ENCODE data around the gene KHDRBS2. TPM values are rescaled to one million over a fixed set of nuclear protein-coding genes. Genes with fewer than 3 reads are reported as not detected.

Gene KHDRBS2
- not detected in 5 replicates for total RNA-seq (2022; extraction: Qiagen RNA extraction; ENCODE audit: low read depth)

DNA sequence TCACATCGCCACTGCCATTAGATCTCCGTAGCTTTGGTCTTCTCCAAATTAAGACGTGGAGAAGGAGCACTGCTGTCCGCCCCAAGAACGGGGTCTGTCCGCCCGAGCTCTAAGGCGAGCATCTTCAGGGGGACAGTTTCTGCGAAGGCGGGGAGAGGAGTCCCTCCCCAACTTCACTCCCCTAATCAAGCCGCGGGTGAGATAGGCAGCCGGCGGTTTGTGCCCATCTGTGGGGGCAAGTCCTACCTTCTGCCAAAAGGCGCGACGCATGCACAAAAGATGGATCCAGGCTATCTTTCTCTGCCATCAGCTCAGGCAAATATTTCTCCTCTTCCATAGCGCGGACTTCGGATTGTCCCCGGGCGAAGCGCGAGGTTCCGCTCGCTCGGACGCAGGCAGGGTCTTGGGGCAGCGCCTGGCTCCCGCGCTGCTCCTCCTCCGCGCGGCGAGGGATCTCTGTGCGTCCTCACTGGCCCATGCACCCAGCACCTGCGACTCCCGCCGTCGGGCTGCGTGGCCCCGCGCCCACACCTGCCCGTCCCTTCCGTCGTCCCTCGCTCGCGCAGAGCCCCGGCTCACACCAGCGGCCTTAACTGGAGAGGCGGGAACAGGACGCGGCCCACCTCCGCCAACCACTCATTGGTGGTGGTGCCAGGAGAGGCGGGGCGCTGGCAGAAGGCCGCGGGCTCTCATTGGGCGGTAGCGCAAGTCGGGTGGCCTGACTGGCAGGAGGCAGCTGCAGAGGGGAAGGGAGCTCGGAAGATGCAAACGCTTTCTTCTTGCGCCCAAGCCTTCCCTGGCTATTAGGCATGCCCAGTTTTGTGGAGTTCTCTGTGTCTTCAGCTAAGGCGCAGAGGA lies at the start of gene KHDRBS2:
Gene KHDRBS2 (minus strand): TSS at position 614 of the 858 bp plus-strand sequence.

